Measurements from ENCODE around the gene RNFT2.
"Not testable (repeated sequence)": the region's sequence is repeated elsewhere in the genome, so short reads cannot be mapped to it uniquely, and the experiment has no call there.

Gene RNFT2

GRCh38 chr12:116798719-116799118, 60.6 kb downstream of the RNFT2 start:
- DNase-seq, result no peak

GRCh38 chr12:116799955-116800354, 61.8 kb downstream of the RNFT2 start:
- no peak for DNase-seq

- no peak for DNase-seq
These were observed 62.8 kb downstream of the RNFT2 start for GRCh38 chr12:116800918-116801317.

- no peak for DNase-seq
These were observed 63.9 kb downstream of the RNFT2 start for GRCh38 chr12:116802018-116802417.

DNA sequence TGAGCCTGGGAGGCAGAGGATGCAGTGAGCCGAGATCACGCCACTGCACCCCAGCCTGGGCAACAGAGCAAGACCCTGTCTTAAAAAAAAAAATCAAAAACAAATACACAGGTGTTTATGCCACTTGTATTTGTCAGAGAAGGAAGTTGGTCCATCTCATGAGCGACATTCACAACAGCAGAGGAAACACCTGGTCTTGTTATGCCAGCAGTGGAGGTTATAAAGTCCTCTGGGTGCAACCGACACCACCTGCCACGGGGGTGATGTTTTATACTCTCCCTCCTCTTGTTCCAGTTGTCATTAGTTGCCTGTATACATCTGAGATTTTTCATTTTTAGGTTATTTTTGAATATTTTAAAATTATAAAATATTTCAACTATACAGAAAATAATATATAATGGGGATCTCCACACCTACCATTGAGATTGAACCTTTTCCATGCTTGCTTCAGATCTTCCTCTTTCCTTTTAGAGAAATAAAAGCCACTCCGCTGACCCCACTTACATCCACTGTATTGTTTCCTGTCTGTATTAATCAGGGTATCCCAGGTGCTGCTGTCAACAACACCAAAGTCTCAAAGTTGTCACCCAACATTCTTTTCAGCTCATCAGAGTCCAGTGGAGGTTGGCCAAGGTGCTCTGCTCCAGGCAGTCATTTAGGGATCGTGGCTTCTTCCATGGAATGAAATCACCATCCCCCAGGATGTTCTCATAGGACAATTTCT, 65.1 kb downstream of the RNFT2 start:
- no peak for DNase-seq

DNA sequence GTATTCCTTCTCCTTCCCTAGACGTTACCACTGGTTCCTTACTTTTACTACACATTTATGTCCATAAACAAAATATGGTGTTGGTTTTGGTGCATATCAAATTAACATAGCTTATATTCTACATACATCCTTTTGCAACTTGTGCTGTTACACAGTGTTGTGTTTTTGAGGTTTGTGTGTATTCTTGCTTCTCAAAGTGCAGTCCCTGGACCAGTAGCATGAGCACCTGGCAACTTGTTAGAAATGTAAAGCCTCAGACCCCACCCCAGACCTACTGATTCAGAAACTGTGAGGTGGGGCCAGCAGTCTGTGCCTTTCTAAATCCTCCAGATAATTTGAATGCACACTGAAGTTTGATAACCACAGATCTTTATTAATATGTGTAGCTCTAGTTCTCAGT, 65.9 kb downstream of the RNFT2 start:
- no peak for DNase-seq

GRCh38 chr12:116806845-116807440, 68.8 kb downstream of the RNFT2 start:
- no peak for DNase-seq

DNA sequence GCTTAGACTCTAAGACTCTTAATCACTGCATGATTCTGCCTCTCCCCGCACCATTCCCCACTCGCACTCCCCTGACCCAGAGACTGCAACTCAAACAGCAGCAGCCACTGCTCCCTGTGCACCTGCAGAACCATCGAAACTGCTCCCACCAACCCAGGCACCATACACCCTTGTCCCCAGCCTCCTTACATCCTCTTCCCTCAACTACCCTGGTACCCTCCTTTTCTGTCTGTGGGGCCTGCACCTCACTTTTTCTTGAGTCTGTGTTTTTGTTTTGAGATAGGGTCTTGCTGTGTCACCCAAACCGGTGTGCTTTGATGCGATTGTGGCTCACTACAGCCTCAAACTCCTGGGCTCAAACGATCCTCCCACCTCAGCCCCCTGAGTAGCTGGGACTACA, 69.4 kb downstream of the RNFT2 start:
- DNase-seq, result no peak

DNA sequence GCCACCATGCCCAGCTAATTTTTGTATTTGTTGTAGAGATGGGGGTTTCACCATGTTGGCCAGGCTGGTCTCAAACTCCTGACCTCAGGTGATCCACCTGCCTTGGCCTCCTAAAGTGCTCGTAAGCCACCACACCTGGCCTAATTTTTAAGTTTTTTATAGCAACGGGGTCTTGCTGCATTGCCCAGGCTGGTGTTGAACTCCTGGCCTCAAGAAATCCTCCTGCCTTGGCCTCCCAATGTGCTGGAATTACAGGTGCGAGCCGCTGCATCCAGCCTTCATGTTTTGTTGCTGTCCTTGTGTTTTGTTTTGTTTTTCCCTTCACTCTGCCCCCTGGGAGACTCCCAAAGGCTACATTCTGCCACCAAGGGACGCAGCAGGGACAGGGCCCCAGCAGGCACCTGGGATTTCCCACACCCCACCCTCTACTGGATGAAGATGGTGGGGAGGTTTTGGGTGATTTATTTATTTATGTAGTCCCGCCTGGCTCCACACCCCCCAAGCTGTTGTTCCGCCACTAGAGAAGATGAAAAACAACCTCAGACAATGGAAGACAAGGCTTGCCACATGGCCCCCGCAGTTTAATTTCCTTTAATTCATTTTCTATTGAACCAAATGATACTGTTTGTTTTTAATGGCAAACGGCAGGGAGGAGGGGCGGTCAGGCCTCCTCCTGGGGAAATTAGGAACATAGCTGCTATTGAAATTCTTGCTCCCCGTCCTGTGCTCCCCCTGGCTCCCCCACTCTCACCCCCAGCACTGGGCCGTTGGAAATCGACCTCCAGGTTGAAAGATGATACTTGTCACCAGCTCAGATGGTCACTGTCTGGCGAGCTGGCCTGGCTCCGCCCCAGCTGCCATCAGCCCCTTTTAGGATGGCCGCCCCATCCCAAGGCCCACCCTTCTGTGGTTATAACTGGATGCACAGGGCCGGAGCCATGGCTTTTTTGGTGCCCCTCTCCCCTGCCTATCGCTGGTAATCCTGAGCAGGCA, 70.3 kb downstream of the RNFT2 start:
- DNase-seq, result no peak

DNA sequence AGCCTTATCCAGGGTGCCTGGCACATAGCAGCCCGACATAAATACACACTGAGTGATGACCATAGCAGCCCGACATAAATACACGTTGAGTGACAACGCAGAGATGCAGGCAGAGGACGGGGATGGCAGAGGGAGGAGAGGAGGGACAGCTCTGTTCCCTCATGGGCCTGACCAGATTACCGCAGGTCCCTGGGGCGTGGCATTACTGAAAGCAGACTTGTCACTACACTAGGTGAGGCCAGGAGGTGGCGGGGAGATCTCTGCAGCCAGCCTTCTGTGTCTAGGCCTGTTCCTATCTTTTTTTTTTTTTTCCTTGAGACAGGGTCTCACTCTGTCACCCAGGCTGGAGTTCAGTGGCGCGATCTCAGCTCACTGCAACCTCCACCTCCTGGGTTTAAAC, 74.1 kb downstream of the RNFT2 start:
- DNase-seq, result no peak

GRCh38 chr12:116813271-116814041, 75.3 kb downstream of the RNFT2 start:
- no peak for DNase-seq

DNA sequence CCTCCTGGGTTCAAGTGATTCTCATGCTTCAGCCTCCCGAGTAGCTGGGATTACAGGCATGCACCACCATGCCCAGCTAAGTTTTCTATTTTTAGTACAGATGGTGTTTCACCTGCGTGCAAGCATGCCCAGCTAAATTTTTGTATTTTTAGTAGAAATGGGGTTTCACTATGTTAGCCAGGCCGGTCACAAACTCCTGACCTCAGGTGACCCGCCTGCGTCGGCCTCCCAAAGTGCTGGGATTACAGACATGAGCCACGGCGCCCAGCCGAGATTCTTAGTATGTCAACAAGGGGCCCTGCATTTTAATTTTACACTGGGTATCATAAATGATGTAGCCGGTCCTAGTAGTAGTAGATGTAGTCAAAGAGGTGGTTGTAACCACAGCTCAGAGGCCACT, 76.7 kb downstream of the RNFT2 start:
- DNase-seq, result not testable (repeated sequence)

- DNase-seq, result peak; percentile 67
These were observed 80.3 kb downstream of the RNFT2 start for GRCh38 chr12:116818341-116818856.

DNA sequence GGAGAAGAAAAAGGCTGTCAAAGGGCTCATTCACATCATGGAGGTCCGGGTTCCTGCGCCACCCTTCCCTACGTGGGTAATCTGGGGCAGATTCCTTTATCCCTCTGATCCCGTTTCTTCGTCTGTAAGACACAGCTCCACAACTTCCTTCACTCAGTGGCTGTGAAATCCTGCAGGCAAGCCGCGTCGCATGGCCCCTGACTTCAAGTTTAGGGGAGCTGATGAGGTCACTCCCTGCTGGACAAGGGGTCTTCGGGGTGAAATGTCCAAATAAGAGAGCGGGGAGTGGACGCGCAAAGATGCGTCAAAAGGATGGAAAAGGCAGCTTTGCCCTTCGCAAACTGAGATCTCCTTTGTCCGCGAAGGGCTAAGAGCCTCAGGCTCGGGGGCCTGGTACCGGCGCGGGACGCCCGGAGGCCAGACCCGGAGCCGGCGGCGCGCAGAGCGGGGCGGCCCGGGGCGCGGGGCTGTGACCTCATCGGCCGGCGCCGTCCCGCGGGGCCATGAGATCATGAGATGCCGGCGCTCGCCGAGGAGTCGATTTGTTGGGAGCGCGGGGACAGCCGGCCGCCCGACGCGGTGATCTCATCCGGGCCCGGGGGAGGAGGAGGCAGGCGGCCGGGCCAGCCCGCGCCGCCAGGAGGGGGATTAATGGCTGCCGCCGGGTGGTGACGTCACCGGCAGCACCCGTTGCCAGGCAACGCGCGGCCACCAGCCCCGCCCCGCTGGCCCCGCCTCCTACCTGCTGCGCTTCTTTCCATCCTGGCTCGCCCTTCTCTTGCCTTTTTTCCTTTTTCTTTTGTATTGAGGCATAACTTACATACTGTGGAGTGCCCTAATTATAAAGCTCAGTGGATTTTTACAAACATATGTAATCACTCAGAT, 81.1 kb downstream of the RNFT2 start:
- peak; percentile 95 for DNase-seq

DNA sequence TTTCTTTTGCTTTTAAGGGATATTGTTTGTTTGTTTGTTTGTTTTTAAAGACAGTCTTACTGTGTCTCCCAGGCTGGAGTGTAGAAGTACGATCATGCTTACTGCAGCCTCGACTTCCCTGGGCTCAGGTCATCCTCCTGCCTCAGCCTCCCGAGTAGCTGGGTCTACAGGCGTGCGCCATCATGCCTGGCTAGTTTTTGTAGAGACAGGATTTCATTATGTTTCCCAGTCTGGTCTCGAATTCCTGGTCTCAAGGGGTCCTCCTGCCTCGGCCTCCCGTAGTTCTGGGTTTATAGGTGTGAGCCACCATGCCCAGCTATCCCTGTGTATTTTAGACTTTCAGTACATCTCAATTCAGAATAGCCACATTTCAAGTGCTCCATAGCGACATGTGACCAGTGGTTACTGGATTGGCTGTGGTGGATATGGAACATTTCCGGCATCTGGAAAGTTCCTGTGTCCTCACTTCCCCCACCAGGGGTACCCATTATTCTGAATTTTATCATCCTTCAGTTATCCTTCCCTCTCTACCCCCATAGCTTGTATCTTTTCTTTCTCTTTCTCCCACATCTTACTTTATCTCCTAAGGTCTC, 82.0 kb downstream of the RNFT2 start:
- DNase-seq, result no peak

DNA sequence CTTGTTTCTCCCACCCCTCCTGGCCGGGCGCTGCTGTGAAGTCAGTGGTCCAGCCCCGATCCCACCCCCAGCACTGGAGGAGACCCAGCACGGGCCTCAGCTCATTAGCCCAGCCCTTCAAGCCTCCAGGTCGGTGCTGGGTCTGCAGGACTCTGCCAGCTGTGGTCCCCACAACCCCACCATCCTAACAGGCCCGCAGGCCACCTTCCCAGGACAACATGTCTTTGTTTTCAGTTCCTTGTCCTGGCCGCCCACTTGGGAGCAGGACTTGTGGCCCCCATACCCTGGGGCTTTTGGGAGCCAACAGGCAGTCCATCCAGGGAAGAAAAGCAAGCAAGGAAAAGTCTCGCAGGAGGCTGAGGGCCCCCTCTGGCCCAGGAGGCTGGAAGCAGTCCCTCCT, 83.2 kb downstream of the RNFT2 start:
- DNase-seq, result no peak

- DNase-seq, result no peak
These were observed 89.3 kb downstream of the RNFT2 start for GRCh38 chr12:116827432-116827831.

DNA sequence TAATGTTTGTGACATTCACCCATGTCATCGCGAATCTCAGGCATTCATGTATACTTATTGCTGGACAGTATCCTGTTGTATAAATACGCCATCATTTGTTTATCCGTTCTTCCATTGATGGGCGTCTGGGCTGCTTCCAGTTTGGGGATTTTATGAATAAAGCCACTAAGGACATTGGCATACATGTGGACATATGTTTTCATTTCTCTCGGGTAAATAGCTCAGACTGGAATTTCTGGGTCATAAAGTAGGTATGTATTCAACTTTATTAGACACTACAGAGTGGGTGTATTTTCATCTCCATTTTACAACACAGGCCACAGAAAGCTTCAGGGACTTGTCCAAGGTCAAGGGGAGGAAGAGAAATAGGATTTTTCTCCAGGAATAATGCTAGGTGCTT, 94.2 kb downstream of the RNFT2 start:
- no peak for DNase-seq

DNA sequence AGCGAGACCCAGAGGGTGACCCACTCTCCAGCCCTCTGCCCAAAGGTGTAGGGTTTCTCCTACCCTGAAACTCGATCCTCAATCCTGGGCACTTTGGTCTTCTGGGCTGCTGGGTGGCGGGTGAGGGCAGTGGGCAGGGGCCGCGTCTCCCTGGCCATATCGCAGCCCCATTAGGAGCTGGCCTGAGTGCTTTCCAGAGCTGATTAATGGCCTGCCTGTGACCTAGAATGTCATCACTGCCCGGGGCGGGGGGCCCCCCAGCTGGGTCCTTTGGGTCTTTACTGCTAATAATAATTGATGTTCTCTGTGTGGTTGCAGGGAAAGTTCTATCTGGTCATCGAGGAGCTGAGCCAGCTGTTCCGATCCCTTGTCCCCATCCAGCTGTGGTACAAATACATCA, 95.4 kb downstream of the RNFT2 start:
- DNase-seq, result no peak

- DNase-seq, result no peak
These were observed 97.4 kb downstream of the RNFT2 start for GRCh38 chr12:116835484-116835883.

DNA sequence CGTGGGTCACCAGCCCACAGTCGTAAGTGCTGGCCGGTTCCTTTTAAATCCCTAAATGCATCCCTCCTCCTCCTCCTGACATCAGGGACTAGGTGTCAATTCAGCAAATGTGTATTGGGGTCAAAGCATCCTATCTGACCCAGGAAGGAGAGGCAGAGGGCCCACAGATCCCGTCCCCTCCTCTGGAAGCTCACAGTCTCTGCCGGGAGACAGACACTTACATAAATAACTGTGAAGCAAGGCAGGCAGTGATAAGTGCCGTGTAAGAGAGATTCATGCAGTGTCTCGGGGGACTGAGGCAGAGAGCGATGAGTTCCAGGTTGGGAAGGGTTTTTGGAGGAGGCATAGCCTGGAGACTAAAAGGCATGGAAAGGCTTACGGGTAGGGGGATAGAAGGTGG, 99.0 kb downstream of the RNFT2 start:
- no peak for DNase-seq

Measured in CD4-positive, alpha-beta T cell treated with Interleukin-17A for 4 hours (primary cell).